Measurements from ENCODE around the gene KLHL29.

Gene KLHL29

DNA sequence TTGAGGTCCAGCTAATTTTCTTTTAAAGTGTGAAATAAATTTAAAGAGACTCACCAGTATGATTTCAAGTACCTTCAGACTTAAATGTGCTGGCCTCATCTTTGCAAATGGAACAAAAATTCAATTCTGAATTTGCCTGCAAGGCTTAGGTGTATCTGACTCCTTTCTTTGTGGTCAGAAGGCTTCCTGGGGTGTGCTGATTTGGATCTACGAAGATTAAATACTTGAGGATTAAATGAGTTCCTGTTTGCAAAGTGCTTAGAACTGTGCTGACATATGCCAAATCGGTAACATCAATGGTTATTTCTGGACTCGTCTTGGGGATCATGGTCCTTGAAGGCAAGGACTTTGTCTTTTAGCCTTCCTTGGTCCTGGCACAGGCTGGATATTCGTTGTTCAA lies 9.7 kb downstream of the KLHL29 start:
- DNase-seq (ENCODE audit: low read depth) = no peak

DNA sequence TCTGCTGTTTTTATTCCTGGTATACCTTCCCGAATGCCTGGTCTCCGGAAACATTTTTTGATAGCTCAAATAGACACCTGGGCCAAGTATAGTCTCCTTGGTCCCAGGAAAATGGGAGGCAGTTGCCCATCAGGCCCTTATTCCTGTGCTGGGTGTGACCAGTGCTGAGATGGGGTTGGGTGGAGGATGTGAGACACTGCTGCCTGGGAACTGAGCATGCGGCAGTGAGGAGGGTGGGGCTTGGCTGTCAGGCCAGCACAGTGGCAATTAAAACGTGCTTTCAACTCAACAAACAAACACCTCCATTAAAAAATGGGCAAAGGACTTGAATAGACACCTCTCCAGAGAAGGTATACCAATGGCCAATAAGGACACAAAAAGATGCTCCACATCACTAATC lies 12.5 kb downstream of the KLHL29 start:
- DNase-seq (ENCODE audit: low read depth) = no peak

DNA sequence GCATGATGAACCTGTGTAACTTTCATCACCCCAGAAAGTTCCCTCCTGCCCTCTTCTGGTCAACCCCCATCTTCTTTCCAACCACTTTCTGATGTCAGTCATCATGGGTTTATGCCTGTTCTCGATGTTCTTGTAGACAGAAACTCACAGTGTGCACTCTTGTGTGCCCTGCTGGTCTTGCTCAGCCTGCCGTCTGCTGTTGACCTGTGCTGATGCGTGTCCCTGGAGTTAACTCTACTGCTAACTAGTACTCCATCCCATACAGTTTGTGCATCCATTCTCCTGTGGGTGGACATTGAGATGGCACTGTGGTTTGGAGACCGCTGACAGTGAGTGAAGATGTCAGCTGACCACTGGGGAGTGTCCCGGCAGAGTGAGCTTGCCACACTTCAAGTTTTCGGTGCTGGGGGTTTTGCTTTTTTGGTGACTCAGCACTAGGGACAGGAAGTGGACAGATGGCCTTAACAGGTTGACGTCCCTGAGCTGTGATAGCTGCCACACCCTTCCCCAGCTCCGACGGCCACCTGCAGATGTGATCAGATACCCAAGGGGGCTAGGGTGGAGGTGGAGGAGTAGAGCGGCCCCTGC lies 14.8 kb downstream of the KLHL29 start:
- no peak for DNase-seq (ENCODE audit: low read depth)

- DNase-seq (ENCODE audit: low read depth) = no peak
Observed at GRCh38 chr2:23400703-23401102, 15.7 kb downstream of the KLHL29 start.

DNA sequence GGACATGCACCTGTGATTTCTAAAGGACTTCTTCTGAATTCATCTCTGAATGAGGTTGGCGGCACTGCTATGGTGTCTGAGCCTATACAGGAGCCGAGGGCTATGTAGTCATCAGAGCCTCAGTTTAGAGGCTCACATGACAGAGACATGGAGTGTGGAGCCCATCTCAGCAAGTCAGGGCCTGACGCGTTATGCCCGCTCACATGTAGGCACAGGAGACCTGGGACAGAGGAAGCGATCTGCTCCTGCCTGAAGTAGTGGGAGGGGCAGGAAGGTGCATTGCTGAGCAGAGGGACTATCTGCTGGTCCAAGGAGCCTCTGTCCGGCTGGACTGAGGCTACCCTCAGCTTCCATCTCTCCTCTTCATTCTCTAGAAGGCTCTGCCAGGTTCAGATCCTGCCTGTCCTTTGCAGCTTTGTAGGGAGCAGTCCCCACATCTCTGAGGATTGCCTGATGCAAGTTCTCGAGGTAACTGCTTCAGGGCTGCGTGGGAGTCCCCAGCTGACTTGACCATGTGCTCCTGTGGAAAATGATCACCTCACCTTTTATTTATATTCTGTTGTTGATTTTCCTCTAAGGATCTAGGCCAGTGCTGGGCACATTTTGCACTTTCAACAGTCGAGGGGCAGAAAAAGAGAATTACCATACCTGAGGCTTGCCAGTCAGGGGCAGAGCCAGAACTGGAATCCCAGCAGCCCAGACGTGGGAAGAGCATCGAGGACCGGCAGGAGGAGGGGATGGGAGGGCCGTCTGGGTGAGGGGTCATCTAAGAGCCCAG lies 16.6 kb downstream of the KLHL29 start:
- no peak for DNase-seq (ENCODE audit: low read depth)

DNA sequence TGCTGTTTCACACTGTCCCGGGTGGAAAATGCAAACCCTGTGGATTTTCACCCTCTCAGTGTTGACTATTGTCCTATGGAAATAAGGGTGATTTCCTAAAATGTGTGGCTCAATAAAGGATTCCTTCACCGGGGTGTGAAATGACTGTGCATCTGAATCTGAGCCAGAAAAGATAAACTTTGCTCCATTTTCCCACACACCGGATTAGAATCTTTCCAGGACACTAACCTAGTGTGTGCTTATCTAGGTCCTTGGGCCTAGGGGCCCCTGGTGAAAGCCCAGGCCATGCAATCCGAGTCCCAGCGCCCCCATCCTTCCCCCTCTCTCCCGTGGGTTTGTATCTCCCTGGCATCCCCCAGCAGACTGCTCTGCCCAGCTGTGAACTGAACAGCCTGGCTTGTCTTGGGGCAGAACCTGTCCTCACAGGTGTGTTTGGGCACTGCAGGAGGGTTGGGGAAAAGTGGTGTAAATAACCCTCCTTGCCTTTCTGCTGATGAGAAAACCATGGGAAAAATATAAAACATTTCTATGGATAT lies 17.3 kb downstream of the KLHL29 start:
- DNase-seq (ENCODE audit: low read depth) = no peak

- DNase-seq (ENCODE audit: low read depth) = no peak
Observed at GRCh38 chr2:23404426-23404825, 19.4 kb downstream of the KLHL29 start.

GRCh38 chr2:23409248-23409647 lies 24.3 kb downstream of the KLHL29 start:
- DNase-seq (ENCODE audit: low read depth) = no peak

DNA sequence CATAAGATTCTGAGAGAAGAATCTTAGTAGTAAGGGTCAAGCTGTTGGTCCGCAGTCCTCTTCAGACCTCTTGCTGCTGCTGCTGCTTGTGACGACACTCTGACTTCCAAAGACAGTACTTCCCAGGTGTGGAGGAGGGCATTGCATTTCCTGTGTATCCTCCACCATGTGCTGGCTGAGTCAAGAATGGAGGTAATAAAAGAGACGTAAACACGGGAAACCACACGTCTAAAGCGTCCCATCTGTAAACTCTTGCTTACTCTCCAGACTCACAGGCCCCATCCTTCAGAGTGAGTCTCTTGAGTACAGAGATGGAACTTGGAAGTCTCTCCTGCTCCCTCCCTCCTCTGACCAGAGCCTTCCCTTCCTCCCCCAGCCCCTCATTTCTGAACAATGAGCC lies 25.6 kb downstream of the KLHL29 start:
- no peak for DNase-seq (ENCODE audit: low read depth)

GRCh38 chr2:23411752-23412431 lies 26.9 kb downstream of the KLHL29 start:
- no peak for DNase-seq (ENCODE audit: low read depth)

GRCh38 chr2:23412556-23413155 lies 27.7 kb downstream of the KLHL29 start:
- DNase-seq (ENCODE audit: low read depth) = no peak

GRCh38 chr2:23413641-23414040 lies 28.7 kb downstream of the KLHL29 start:
- DNase-seq (ENCODE audit: low read depth) = no peak

- DNase-seq (ENCODE audit: low read depth) = no peak
Observed at GRCh38 chr2:23414106-23414505, 29.1 kb downstream of the KLHL29 start.

DNA sequence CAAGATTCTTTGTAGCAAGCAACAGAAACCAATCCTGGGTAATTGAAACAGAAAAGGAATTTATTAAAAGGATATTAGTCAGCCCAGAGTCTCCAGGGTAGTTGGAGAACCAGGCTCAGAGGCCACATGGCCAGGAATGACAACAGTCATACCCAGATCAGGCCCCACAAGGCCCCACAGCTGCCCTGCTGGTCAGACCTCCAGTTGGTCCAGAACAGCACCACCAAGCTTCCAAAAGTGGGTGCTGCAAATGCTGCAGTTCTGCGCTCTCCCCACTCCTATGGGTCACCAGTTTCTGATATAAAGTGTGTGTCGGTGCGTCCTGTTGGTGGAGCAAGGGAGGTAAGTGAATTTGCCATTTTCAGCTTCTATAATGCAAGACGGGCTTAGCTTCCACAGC lies 29.9 kb downstream of the KLHL29 start:
- no peak for DNase-seq (ENCODE audit: low read depth)

GRCh38 chr2:23417310-23417709 lies 32.3 kb downstream of the KLHL29 start:
- no peak for DNase-seq (ENCODE audit: low read depth)

DNA sequence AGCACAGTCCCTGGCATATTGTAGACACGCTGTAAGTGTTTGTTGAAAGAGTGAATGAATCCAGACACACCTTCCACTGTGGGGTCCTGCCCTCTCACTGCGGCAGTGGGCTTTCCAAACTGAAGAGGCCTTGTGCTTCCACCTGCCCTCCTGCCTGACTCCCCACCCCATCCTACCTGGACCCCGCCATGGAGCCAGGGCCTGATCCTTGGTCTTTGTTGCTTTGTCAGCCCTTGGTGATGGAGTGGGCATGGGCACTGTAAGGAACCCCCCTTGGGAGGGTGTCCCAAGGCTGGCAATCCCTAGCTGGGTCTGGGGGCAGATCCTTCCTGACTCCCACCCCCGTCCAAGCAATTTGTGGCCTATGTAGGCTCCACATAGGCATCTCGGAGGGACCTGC lies 33.1 kb downstream of the KLHL29 start:
- DNase-seq (ENCODE audit: low read depth) = no peak

DNA sequence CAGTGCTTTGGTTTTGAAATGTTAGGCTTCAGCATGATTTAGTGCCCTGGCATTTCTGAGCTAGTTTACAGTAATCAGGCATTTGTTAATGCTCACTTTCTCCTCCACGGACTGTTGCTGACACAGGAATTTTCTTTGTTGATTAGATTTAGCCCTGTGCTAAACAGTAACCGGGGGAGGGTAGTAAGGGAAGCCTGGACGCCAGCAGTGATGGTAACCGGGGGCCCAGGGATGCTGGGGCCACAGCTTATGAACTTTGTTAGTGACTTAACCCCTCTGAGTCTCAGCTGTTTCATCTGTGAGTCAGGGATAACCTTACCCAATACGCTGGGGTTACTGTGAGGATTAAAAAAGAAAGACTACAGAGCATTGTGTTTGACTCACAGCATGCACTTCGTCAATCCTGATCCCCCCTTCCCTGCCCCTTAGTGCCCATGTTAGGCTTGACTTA lies 33.5 kb downstream of the KLHL29 start:
- no peak for DNase-seq (ENCODE audit: low read depth)

DNA sequence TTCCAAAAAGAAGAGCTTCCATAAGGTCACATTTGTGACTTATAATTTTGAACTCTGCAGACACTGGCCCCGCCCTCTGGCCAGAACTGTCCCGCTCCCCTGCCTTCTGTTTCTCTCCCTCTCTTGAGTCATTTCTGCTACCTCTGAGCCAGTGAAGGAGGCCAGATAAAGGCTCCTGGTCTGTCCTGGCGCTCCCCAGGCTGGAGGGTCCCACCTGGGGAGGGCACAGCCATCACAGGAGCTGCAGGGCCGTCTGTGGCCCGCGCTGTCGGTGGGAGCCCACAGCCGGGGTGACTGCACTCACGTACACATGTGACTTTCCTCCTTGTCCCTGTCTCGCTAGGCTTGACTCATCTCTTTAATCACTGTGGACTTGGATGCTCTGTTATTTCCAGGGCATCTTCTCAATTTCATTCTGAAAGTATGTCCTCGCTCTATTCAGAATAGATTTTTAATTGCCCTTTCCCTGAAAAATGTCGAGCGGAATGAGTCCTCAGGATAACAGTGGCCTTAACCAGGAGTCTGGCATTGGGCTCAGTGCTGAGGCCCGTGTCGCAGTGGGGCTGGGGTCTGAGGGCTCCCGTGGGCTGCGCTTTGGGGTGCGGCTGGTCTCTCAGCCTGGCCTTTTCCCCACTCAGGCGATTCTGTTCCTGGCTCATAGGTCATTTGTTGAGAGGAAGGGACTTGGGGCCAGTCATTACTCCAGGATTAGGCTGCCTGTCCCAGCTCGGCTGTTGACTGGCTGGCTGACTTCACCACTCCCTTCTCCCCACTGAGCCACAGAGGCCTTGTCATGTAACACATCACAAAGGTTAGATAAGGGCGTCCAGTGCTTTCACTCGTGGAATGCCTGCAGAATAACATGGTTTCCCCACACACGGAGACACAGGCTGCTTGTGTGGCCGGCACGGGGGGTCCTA lies 34.5 kb downstream of the KLHL29 start:
- DNase-seq (ENCODE audit: low read depth) = no peak

DNA sequence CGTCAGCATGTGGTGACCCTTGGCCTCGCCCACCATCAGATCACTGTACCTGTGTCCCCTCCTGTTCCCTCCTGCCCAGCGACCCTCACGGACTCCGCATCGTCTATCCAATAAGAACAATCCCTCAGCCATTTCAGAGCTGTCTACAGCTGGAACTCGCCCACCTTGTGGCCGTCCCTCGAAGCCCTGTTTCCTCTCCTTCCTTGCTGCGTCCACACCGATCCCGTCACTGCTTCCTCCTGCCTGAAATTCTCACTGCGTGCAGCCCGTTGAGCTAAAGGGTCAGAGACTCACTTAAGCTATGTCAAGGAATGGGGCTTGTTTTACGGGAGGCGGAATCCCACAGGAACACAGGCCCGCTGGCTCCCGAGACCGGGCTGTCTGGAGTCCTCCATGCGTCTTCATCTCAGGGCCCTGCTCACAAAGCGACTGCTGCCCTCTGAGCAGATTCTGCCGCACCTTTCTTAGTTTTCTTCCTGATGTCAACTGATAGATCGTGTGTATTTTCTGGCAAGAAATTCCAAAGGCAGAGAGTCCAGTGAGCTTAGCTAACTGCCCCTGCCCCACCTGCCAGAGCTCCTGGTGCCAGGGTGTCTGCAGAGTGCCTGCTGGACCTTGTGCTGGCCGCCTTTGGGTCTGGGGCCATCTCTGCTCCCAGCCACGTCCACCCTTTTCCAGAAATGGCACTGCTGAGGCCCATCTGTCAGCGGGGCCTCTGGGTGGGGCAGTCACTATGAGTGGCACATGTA lies 35.3 kb downstream of the KLHL29 start:
- no peak for DNase-seq (ENCODE audit: low read depth)

GRCh38 chr2:23420840-23421476 lies 36.0 kb downstream of the KLHL29 start:
- DNase-seq (ENCODE audit: low read depth) = no peak
